ENCODE measurements around the gene OPCML.

Gene OPCML

GRCh38 chr11:133243832-133244231 lies 288.5 kb downstream of the OPCML start:
- Histone ChIP-seq H3F3A (ENCODE audit: insufficient read depth, low read length) (no peaks in the 10 kb centered on the region), H3K9me2 (ENCODE audit: low read depth, low read length) (no peaks in the 10 kb centered on the region), H3K4me3 (ENCODE audit: low read depth, low read length, poor library complexity, severe bottlenecking) (no peak overlapping the region), H4K20me1 (ENCODE audit: insufficient read depth, low read length) (no peaks in the 10 kb centered on the region), H2AFZ (ENCODE audit: low read length) (no peak overlapping the region), H3K4me1 (ENCODE audit: insufficient read depth, low read length, severe bottlenecking) (no peaks in the 10 kb centered on the region), H3K36me3 (ENCODE audit: insufficient read depth, low read length) (no peaks in the 10 kb centered on the region), H3K27me3 (ENCODE audit: insufficient read depth, low read length) (no peaks in the 10 kb centered on the region), H3K79me2 (ENCODE audit: insufficient read depth, low read length) (no peaks in the 10 kb centered on the region), H3K4me2 (ENCODE audit: low read length) (no peak overlapping the region), H3K9me3 (ENCODE audit: low read length) (no peaks in the 10 kb centered on the region), H3K9ac (ENCODE audit: low read length) (no peak overlapping the region), H3K27ac (ENCODE audit: low read depth, low read length, poor library complexity, severe bottlenecking) (no peak overlapping the region)
- TF ChIP-seq EZH2 (IDR thresholded peaks at IDR 0.05; ENCODE audit: borderline replicate concordance, low read length) (no peak), CTCF (IDR thresholded peaks at IDR 0.05; ENCODE audit: low read length) (no peak)

- H3K9ac ChIP-seq (ENCODE audit: low read length) = no peak overlapping the region
- H3F3A ChIP-seq (ENCODE audit: insufficient read depth, low read length) = no peaks in the 10 kb centered on the region
- no peaks in the 10 kb centered on the region for H3K9me2 ChIP-seq (ENCODE audit: low read depth, low read length)
- no peaks in the 10 kb centered on the region for H3K9me3 ChIP-seq (ENCODE audit: low read length)
- no peaks in the 10 kb centered on the region for H3K36me3 ChIP-seq (ENCODE audit: insufficient read depth, low read length)
- H4K20me1 ChIP-seq (ENCODE audit: insufficient read depth, low read length) = no peaks in the 10 kb centered on the region
- no peak overlapping the region for H2AFZ ChIP-seq (ENCODE audit: low read length)
- H3K79me2 ChIP-seq (ENCODE audit: insufficient read depth, low read length) = no peaks in the 10 kb centered on the region
- TF ChIP-seq CTCF (IDR thresholded peaks at IDR 0.05; ENCODE audit: low read length) = no peak
- TF ChIP-seq EZH2 (IDR thresholded peaks at IDR 0.05; ENCODE audit: borderline replicate concordance, low read length) = no peak
- no peaks in the 10 kb centered on the region for H3K4me1 ChIP-seq (ENCODE audit: insufficient read depth, low read length, severe bottlenecking)
- H3K4me3 ChIP-seq (ENCODE audit: low read depth, low read length, poor library complexity, severe bottlenecking) = no peak overlapping the region
- no peaks in the 10 kb centered on the region for H3K27me3 ChIP-seq (ENCODE audit: insufficient read depth, low read length)
- no peak overlapping the region for H3K27ac ChIP-seq (ENCODE audit: low read depth, low read length, poor library complexity, severe bottlenecking)
- no peak overlapping the region for H3K4me2 ChIP-seq (ENCODE audit: low read length)
These were observed 291.2 kb downstream of the OPCML start for GRCh38 chr11:133240908-133241655.

- H3K27ac ChIP-seq (ENCODE audit: low read depth, low read length, poor library complexity, severe bottlenecking) = no peak overlapping the region
- H3K9me3 ChIP-seq (ENCODE audit: low read length) = no peaks in the 10 kb centered on the region
- H3F3A ChIP-seq (ENCODE audit: insufficient read depth, low read length) = no peaks in the 10 kb centered on the region
- no peak overlapping the region for H2AFZ ChIP-seq (ENCODE audit: low read length)
- H3K27me3 ChIP-seq (ENCODE audit: insufficient read depth, low read length) = no peaks in the 10 kb centered on the region
- H3K36me3 ChIP-seq (ENCODE audit: insufficient read depth, low read length) = no peaks in the 10 kb centered on the region
- H3K4me1 ChIP-seq (ENCODE audit: insufficient read depth, low read length, severe bottlenecking) = no peaks in the 10 kb centered on the region
- TF ChIP-seq EZH2 (IDR thresholded peaks at IDR 0.05; ENCODE audit: borderline replicate concordance, low read length) (no peak), CTCF (IDR thresholded peaks at IDR 0.05; ENCODE audit: low read length) (no peak)
- H4K20me1 ChIP-seq (ENCODE audit: insufficient read depth, low read length) = no peaks in the 10 kb centered on the region
- H3K4me3 ChIP-seq (ENCODE audit: low read depth, low read length, poor library complexity, severe bottlenecking) = no peak overlapping the region
- H3K79me2 ChIP-seq (ENCODE audit: insufficient read depth, low read length) = no peaks in the 10 kb centered on the region
- H3K9me2 ChIP-seq (ENCODE audit: low read depth, low read length) = no peaks in the 10 kb centered on the region
- H3K4me2 ChIP-seq (ENCODE audit: low read length) = no peak overlapping the region
- H3K9ac ChIP-seq (ENCODE audit: low read length) = no peak overlapping the region
These were observed 292.7 kb downstream of the OPCML start for GRCh38 chr11:133239575-133239974.

All from OCI-LY1 (cell line).